HAP-1 (cell line): ENCODE results near the gene HAS3.

Experiments
- DNase-seq, 2 experiments: peaks; one replicate each; pipeline ENCODE4 v3.0.0-alpha.2; 2016 to 2020; ENCODE audit warnings: low spot score in 2 of 2
- H3K27me3 ChIP-seq: fragments of 250-450 bp; sonication (Bioruptor Pico); 2 replicates; pipeline ENCODE4 v1.5.1; 2020; ENCODE audit warnings: low read depth, mild to moderate bottlenecking, moderate library complexity
- H3K36me3 ChIP-seq: fragments of 250-450 bp; sonication (Bioruptor Pico); replicated peaks from 2 replicates; pipeline ENCODE4 v1.5.1; 2020; ENCODE audit warnings: mild to moderate bottlenecking
- H3K4me1 ChIP-seq: fragments of 250-450 bp; sonication (Bioruptor Pico); 2 replicates; pipeline ENCODE4 v1.5.1; 2020; ENCODE audit warnings: mild to moderate bottlenecking
- H3K4me3 ChIP-seq: fragments of 250-450 bp; sonication (Bioruptor Pico); 2 replicates; pipeline ENCODE4 v1.5.1; 2020; ENCODE audit warnings: mild to moderate bottlenecking, moderate library complexity
- H3K9me3 ChIP-seq: fragments of 250-450 bp; sonication (Bioruptor Pico); 2 replicates; pipeline ENCODE4 v1.5.1; 2020; ENCODE audit warnings: mild to moderate bottlenecking, moderate library complexity
- in situ Hi-C: fragments of 300-500 bp; cut with MboI; formaldehyde crosslinking; loops from 3 replicates; pipeline ENCODE4 v1.14.3; 2020; ENCODE audit warnings: low sequenced_read_pairs, inconsistent platforms, mixed read lengths

The HAS3 gene

DNA sequence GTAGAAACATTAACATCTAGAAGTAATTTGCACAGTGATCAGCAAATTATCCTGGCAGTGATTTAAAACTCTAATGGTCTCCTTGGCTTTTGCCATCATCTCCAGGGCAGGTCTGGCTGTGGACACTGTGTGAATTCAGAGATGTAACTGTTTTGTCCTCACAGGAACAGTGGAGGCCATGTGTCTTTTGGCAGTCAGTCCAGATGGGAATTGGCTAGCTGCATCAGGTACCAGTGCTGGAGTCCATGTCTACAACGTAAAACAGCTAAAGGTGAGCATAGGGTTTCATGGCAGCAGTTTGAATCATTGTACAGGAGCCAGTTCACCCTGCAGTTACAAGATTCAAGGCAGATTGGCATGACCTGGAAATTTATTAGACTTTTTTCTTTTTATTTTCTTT, 54.7 kb downstream of the HAS3 start:
- Histone ChIP-seq H3K9me3 (no peaks in the 10 kb centered on the region), H3K4me3 (no peak overlapping the region), H3K27me3 (no peaks in the 10 kb centered on the region), H3K36me3 (peaks cover 77% of the 10 kb centered on the region), H3K4me1 (no peaks in the 10 kb centered on the region)
- no peak for DNase-seq
- in situ Hi-C loops, result no loop called here

DNA sequence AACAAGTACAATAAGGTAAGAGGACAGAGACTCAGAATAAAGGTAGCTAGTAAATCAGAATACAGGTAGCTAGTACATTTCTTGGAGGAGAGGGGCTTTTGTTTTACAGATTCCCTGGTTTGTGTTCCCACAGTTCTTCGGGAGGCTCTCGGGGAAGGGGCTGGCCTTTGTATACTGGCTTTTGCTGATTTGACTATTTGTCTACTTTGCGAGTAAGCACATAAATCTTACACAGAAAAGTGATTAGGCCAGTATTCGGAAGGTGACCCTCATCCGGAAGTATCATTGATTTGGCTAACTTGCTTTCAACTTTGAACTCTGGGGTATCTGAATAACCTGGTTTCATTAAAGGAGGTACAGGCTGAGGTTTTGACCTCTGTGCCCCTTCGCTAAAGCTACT, 60.1 kb downstream of the HAS3 start:
- Histone ChIP-seq H3K4me3 (no peak overlapping the region), H3K4me1 (no peaks in the 10 kb centered on the region), H3K36me3 (peaks cover 78% of the 10 kb centered on the region), H3K27me3 (no peaks in the 10 kb centered on the region), H3K9me3 (no peaks in the 10 kb centered on the region)
- DNase-seq, result no peak
- in situ Hi-C loops, result no loop called here

DNA sequence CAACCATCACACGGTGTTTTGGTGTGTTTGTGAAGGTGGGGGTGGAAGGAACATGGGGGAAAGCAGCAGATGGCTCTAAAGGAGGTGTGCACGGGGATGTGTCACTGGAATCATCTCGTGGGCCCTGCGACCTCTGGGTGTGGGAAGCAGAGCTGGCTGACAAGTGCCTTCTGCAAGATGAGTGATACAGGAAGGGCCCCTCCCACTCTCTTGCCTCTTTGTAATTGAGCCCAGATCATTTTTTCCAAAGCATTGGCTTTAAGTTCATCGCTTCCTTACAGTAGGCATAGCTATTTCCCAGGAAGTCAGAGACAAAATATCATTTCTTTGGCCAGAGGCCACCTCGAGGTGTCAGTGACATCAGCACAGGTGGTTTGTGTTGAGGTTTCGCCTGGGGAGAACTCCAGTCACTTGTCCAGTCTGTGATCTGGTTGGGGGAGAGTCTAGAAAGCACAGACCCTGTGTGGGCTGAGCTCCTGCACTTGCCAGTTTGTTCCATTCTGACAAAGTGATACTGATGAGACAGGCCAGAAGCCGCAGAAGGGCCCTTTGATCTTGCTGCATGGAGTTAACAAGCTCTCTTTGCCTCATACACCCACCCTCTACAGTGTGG, 60.9 kb downstream of the HAS3 start:
- in situ Hi-C loops, result no loop called here
- Histone ChIP-seq H3K36me3 (peaks cover 76% of the 10 kb centered on the region), H3K9me3 (no peaks in the 10 kb centered on the region), H3K27me3 (no peaks in the 10 kb centered on the region), H3K4me1 (no peaks in the 10 kb centered on the region), H3K4me3 (no peak overlapping the region)
- no peak for DNase-seq

DNA sequence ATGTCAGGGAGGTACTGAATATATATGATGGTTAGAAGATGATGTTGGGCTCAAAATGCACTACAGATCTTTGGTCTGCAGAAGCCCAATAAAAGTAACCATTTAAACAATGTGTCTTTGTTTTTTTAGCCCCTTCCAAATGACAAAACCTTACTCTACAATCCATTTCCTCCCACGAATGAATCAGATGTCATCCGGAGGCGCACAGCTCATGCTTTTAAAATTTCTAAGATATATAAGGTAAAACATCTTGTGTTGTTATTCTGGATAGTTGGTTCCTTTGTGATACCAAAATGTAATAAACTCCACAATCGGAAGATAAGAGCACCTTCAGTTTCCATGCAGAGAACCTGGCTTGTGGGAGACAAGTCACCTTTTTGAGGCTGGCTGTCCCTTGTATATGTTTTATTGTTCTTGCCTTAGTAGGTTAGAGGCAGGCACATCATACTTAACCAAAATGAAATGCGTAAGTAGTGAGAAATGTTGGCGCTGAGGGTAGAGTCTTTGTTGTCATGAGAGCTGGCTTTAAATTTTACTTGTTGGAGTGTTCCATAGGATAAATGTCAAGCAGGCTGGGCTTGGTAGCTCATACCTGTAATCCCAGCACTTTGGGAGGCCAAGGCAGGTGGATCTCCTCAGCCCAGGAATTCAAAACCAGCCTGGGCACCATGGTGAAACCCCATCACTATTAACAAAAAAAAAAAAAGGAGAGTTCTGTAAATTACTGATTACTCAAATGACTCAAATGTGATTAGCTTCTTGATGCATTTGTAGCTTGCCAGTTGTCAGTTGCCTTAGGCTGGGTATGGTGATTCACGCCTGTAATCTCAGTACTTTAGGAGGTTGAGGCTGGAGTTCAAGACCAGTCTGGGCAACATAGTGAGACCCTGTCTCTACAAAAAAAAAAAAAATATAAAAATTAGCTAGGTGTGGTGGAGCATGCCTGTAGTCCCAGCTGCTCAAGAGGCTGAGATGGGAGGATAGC, 61.8 kb downstream of the HAS3 start:
- no peaks in the 10 kb centered on the region for H3K9me3 ChIP-seq
- H3K4me1 ChIP-seq, result no peaks in the 10 kb centered on the region
- peaks cover 68% of the 10 kb centered on the region for H3K36me3 ChIP-seq
- no peak overlapping the region for H3K4me3 ChIP-seq
- no peak for DNase-seq
- H3K27me3 ChIP-seq, result no peaks in the 10 kb centered on the region
- in situ Hi-C loops, result no loop called here
